Measurements from ENCODE around the gene NAP1L4. TPM values are rescaled to one million over a fixed set of nuclear protein-coding genes. Genes with fewer than 3 reads are reported as not detected.

Gene NAP1L4
- total RNA-seq, 1 experiment from 2014 or later, result 212 TPM

DNA sequence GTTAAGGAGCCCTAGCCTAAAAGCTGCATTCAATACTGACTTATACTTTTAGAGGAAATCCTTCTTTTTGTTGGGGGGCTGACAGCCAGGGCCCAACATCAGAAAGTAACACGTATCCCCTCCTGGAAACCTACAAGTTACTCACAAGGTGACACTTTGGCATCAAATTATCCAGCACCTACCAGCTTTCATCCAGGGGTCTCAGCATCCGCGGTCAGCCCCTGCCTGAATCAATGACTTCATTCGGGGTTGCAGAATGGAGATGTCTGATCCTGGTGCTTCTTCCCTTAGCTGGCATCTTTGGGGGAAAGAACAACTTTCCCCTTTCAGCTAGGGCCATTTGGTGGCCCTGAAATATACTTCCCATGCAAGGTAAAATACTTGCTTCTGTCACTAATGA lies 5.3 kb upstream of the NAP1L4 start:
- H3K79me2 ChIP-seq (ENCODE audit: insufficient read depth, low read length), result no peaks in the 10 kb centered on the region
- WGBS (ENCODE audit: extremely low coverage, insufficient read length, low lambda C conversion rate), result no CpG with 5 or more reads among the region's 4 CpGs
- no peak overlapping the region for H4K91ac ChIP-seq (ENCODE audit: insufficient read length, low read depth, low read length)
- H3K4me3 Mint-ChIP-seq, result no peak overlapping the region
- H3K27me3 Mint-ChIP-seq (ENCODE audit: low read depth), result no peaks in the 10 kb centered on the region
- H4K20me1 ChIP-seq (ENCODE audit: control insufficient read depth, insufficient read depth, insufficient read length), result peaks cover 2% of the 10 kb centered on the region
- no peak overlapping the region for H3K56ac ChIP-seq (ENCODE audit: insufficient read length, low read depth, low read length)
- H2AK5ac ChIP-seq (ENCODE audit: insufficient read length, low read length), result no peak overlapping the region
- H3K4ac ChIP-seq (ENCODE audit: low read depth, low read length), result no peak overlapping the region
- H4K8ac ChIP-seq (replicated peaks; ENCODE audit: insufficient read length, low read depth, low read length), result no peak overlapping the region
- H3K23me2 ChIP-seq (ENCODE audit: insufficient read length, low read depth, low read length, poor library complexity, severe bottlenecking), result peaks cover 6% of the 10 kb centered on the region
- H3K18ac ChIP-seq (ENCODE audit: insufficient read length, low read depth, low read length), result no peak overlapping the region
- H3K9me3 ChIP-seq (ENCODE audit: control insufficient read depth, low read depth, low read length), result no peaks in the 10 kb centered on the region
- no peak overlapping the region for H2BK12ac ChIP-seq (ENCODE audit: insufficient read length, low read depth, low read length)
- TF ChIP-seq, protein P1, sequence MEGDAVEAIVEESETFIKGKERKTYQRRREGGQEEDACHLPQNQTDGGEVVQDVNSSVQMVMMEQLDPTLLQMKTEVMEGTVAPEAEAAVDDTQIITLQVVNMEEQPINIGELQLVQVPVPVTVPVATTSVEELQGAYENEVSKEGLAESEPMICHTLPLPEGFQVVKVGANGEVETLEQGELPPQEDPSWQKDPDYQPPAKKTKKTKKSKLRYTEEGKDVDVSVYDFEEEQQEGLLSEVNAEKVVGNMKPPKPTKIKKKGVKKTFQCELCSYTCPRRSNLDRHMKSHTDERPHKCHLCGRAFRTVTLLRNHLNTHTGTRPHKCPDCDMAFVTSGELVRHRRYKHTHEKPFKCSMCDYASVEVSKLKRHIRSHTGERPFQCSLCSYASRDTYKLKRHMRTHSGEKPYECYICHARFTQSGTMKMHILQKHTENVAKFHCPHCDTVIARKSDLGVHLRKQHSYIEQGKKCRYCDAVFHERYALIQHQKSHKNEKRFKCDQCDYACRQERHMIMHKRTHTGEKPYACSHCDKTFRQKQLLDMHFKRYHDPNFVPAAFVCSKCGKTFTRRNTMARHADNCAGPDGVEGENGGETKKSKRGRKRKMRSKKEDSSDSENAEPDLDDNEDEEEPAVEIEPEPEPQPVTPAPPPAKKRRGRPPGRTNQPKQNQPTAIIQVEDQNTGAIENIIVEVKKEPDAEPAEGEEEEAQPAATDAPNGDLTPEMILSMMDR (conservative IDR thresholded peaks at IDR 0.05), result no peak
- no peak overlapping the region for H3T11ph ChIP-seq (ENCODE audit: low read length)
- H3K14ac ChIP-seq (ENCODE audit: insufficient read depth, low read length), result no peak overlapping the region
- H3K4me1 Mint-ChIP-seq, result peaks cover 16 to 19% of the 10 kb centered on the region in 2 experiments
- H2BK5ac ChIP-seq (ENCODE audit: insufficient read length, low read length), result no peak overlapping the region
- no peaks in the 10 kb centered on the region for H3K27me3 ChIP-seq (ENCODE audit: insufficient read depth, low read length)
- no peaks in the 10 kb centered on the region for H3K4me1 ChIP-seq (ENCODE audit: insufficient read depth, low read length)
- no peaks in the 10 kb centered on the region for H3K79me1 ChIP-seq (ENCODE audit: insufficient read depth, low read depth, low read length, poor library complexity, severe bottlenecking)
- no peaks in the 10 kb centered on the region for H3K9me3 Mint-ChIP-seq
- no peak overlapping the region for H3K4me2 ChIP-seq (ENCODE audit: insufficient read depth, insufficient read length, low read length)
- H3K23ac ChIP-seq (ENCODE audit: insufficient read length, low read depth, low read length), result no peak overlapping the region
- H3K36me3 Mint-ChIP-seq (ENCODE audit: insufficient read depth in 1 of 3, low read depth in 3 of 3), result peaks cover 18 to 31% (median 29%) of the 10 kb centered on the region in 3 experiments; a peak in 6 of 7 replicates
- no peak overlapping the region for H2BK15ac ChIP-seq (ENCODE audit: low read depth, low read length)
- DNase-seq, result no peak
- H2BK120ac ChIP-seq (ENCODE audit: low read depth, low read length, poor library complexity, severe bottlenecking), result no peak overlapping the region
- no peak overlapping the region for H3K27ac ChIP-seq (ENCODE audit: insufficient read length, low read depth, low read length)
- H3K27ac Mint-ChIP-seq, result peak overlapping the region in 1 of 3 experiments; percentile 89; a peak in 1 of 7 replicates
- H3K9ac ChIP-seq (ENCODE audit: extremely low read depth, insufficient read length, low read length), result no peak overlapping the region
- no peak overlapping the region for H4K5ac ChIP-seq (ENCODE audit: insufficient read length, low read depth, low read length)
- H2AFZ ChIP-seq (ENCODE audit: low read length), result no peak overlapping the region
- no peak overlapping the region for H2BK20ac ChIP-seq (ENCODE audit: low read depth, low read length, poor library complexity, severe bottlenecking)

Measured in H9 (cell line).